Natural killer cell (primary cell): ENCODE data around the gene IRS2. TPM values are rescaled to one million over a fixed set of nuclear protein-coding genes. Genes with fewer than 3 reads are reported as not detected.

Source experiments
- ATAC-seq, 3 donors: fragments of 150-1000 bp in 2 of 3; fragments of 200-7000 bp in 1 of 3; cut with Tn5 transposase; 1 replicate in 1 of 3; 2 replicates in 2 of 3; pipeline ENCODE4 v1.10.0; 2021; ENCODE audit warnings: mild to moderate bottlenecking in 2 of 3, moderate library complexity in 2 of 3
- DNase-seq, 2 donors: peaks; one replicate each; pipeline versions ENCODE4 v3.0.0 to v3.0.0-alpha.2; 2013 to 2021; ENCODE audit warnings: mixed read lengths in 1 of 2
- H3K27ac ChIP-seq: one replicate; pipeline ENCODE4 v1.5.1; 2013; ENCODE audit warnings: mild to moderate bottlenecking, low read length
- H3K27me3 ChIP-seq: one replicate; pipeline ENCODE4 v1.6.1; 2013; ENCODE audit warnings: low read length; ENCODE audit not compliant: control insufficient read depth, insufficient read depth
- H3K36me3 ChIP-seq: one replicate; pipeline ENCODE4 v1.6.1; 2013; ENCODE audit warnings: low read length; ENCODE audit not compliant: control insufficient read depth, insufficient read depth
- H3K4me1 ChIP-seq: one replicate; pipeline ENCODE4 v1.6.1; 2013; ENCODE audit warnings: low read length; ENCODE audit not compliant: control insufficient read depth, insufficient read depth
- H3K4me3 ChIP-seq: one replicate; pipeline ENCODE4 v1.5.1; 2013; ENCODE audit warnings: low read length
- H3K9me3 ChIP-seq: one replicate; pipeline ENCODE4 v1.6.1; 2013; ENCODE audit warnings: low read length; ENCODE audit not compliant: control insufficient read depth, insufficient read depth
- H3K27ac Mint-ChIP-seq, 2 donors: one replicate each; pipeline ENCODE4 v1.8.0; 2022; ENCODE audit warnings: mild to moderate bottlenecking in 2 of 2, mixed read lengths in 2 of 2, moderate library complexity in 1 of 2
- H3K27me3 Mint-ChIP-seq, 2 donors: one replicate each; pipeline ENCODE4 v1.8.0; 2022; ENCODE audit warnings: low read depth in 2 of 2, mixed read lengths in 2 of 2
- H3K36me3 Mint-ChIP-seq: one replicate; pipeline ENCODE4 v1.8.0; 2022; ENCODE audit warnings: mixed read lengths
- H3K4me1 Mint-ChIP-seq, 2 donors: one replicate each; pipeline ENCODE4 v1.8.0; 2022; ENCODE audit warnings: mixed read lengths in 2 of 2
- H3K4me3 Mint-ChIP-seq: one replicate; pipeline ENCODE4 v1.8.0; 2022; ENCODE audit warnings: mild to moderate bottlenecking, moderate library complexity, mixed read lengths
- H3K9me3 Mint-ChIP-seq, 2 donors: one replicate each; pipeline ENCODE4 v1.8.0; 2022; ENCODE audit warnings: mixed read lengths in 2 of 2
- CTCF ChIP-seq: fragments of 200-600 bp; IDR thresholded peaks from one replicate; pipeline ENCODE4 v1.8.0; 2022; ENCODE audit warnings: antibody characterized with exemption
- WGBS: methylation state at CpG from one replicate; pipeline ENCODE4 v1.1.7; 2013; ENCODE audit warnings: missing lambda C conversion rate; ENCODE audit not compliant: insufficient coverage; 5-methylcytosine and 5-hydroxymethylcytosine counted together
- intact Hi-C: fragments of 100-400 bp; cut with micrococcal nuclease; formaldehyde crosslinking; loops from one replicate; pipeline ENCODE4 v1.14.2; 2022
- total RNA-seq, 4 donors: library from RNA; stranded (reverse); fragments of 120-200 nt in 1 of 4; gene quantifications; one replicate each; pipeline versions ENCODE4 v1.2.3 to v1.2.4, GENCODE V29; 2013 to 2022

IRS2 gene
- total RNA-seq, 3 donors from 2014 or later (not counting 1 experiment from before 2014, with no cell fraction given) = 39.8 to 79.1 (median 60.9) TPM

DNA sequence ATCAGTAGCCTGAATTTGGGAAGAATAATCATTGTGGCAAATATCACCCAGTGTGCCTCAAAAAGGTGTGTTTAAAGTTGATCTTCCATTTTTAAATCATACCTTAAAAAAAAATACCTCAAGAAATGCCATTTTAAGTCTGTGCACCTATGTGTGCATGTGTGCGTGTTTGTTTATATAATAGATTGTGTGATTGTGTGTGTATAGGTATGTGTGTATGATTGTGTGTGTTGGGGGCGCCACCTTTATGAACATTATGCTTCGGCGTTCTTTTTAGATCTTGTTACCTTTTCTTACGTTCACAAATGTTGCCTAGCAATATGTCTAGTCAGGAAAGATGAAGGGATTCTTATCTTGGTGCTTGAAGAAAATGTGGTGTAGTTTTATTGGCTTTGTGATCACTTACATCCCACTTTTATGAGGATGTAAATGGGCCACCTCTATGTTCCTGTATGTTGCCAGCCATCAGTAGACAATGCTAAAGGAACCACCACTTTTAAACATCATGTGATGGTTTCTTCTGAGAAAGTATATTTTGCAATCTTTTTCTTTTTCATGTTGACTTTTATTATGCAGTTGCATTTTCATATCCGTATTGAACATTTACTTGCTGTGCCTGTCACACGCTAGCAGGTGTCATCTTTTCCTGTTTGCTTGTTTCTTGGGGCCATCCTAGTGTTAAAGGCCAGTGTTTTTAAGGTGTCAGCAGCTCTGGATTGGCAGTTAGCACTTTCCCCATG is 2.2 kb upstream of the IRS2 start:
- no peaks in the 10 kb centered on the region for H3K36me3 Mint-ChIP-seq
- Histone ChIP-seq H3K27ac (no peak overlapping the region), H3K27me3 (peaks cover 4% of the 10 kb centered on the region), H3K36me3 (peaks cover under 1% of the 10 kb centered on the region), H3K4me1 (peaks cover 10% of the 10 kb centered on the region), H3K9me3 (no peaks in the 10 kb centered on the region), H3K4me3 (no peak overlapping the region)
- DNase-seq = peak in 1 of 2 donors; percentile 35
- H3K27ac Mint-ChIP-seq = peak overlapping the region in 1 of 2 donors; percentile 30
- peak overlapping the region; percentile 69 for H3K4me3 Mint-ChIP-seq
- H3K27me3 Mint-ChIP-seq = peaks cover 7 to 20% of the 10 kb centered on the region in 2 donors
- intact Hi-C loops = loop anchor here (5.0 kb wide), 1 partner anchor 81 kb away; no protein-coding TSS in a partner anchor
- 73% methylated on average over 7 of the region's 7 CpGs for WGBS
- TF ChIP-seq CTCF = no peak
- H3K4me1 Mint-ChIP-seq = peaks cover 12 to 16% of the 10 kb centered on the region in 2 donors
- ATAC-seq = no peak
- no peaks in the 10 kb centered on the region for H3K9me3 Mint-ChIP-seq

DNA sequence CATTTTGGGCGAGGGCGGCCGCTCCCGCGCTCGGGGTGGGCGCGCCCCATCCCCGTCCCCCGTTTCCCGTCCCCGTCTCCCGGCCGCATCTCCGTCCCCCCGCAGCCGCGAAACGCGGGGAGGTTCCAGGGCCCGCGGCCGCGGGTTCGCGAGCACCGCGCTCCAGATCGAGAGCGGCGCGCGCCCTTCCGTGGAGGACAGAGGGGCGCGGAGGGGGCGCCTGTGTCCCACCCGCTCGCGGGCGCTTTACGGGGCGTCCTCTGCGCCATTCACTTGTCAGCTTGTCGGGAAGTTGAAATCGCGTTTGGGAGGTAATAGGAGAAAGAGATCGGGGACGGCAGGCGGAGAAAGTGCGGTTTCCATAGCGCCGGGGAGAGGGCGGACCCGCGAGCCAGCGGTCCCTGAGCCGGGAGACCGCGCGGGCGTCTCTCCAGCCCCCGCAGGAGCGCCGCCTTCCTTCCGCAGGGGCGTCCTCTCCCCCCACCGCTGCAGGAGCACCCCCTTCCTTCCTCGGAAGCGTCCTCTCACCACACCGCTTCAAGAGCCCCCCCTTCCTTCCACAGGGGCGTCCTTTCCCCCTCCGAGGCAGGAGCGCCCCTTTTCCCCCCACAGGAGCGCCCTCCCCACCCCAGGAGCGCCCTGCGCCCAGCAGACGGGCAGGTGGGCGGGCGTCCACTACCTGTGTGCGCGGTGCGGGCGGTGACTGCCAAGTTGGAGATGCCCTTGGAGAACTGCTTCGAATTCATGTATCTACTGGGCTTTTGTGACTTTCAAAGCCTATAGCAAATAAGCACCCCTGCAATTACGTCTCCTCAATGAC is 962 bp upstream of the IRS2 start:
- Mint-ChIP-seq H3K36me3 (no peaks in the 10 kb centered on the region), H3K4me3 (peak overlapping the region; percentile 90), H3K27me3 (peaks cover 7 to 18% of the 10 kb centered on the region in 2 donors), H3K4me1 (peaks cover 16 to 18% of the 10 kb centered on the region in 2 donors), H3K27ac (peak overlapping the region in 1 of 2 donors; percentile 87), H3K9me3 (no peaks in the 10 kb centered on the region)
- intact Hi-C loops = loop anchor here (5.0 kb wide), 1 partner anchor 80 kb away; no protein-coding TSS in a partner anchor
- H3K4me3 ChIP-seq = peak overlapping the region; percentile 56
- ATAC-seq (no peak), DNase-seq (peak; percentile 39 to 52)
- no peak for TF ChIP-seq CTCF
- peaks cover 2% of the 10 kb centered on the region for H3K36me3 ChIP-seq
- no peaks in the 10 kb centered on the region for H3K9me3 ChIP-seq
- peaks cover 10% of the 10 kb centered on the region for H3K4me1 ChIP-seq
- under 1% methylated on average over 85 of the region's 86 CpGs for WGBS
- no peak overlapping the region for H3K27ac ChIP-seq
- H3K27me3 ChIP-seq = no peaks in the 10 kb centered on the region

DNA sequence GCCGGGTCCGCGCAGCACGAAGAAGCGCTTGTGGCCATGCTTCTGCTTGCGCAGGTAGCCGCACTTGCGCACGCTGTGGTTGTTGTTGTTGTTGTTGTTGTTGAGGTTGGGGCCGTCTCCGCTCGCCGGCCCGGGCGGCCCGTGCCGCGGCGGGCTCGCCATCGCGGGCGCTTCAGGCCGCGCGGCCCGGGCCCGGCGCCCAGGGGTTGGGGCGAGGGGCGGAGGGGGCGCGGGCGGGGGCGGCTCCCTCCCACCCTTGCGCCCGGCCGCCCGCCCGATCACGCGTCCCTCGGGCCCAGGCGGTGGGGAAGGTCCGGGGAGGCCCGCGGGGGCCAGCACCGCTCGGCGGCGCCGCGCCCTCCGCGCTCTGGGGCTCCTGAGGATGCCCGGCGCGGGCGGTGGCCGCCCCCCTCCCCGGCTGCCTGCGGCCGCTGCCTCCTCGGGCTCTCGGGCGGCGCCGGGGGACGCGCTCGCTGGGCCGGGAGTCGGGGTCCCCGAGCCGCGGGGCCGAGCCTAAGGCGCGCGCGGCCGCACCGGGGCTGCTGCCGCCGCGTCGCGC is 412 bp downstream of the IRS2 start:
- Mint-ChIP-seq H3K4me1 (peaks cover 16 to 20% of the 10 kb centered on the region in 2 donors), H3K4me3 (peak overlapping the region; percentile 79), H3K27ac (peak overlapping the region; percentile 77 to 87), H3K36me3 (no peaks in the 10 kb centered on the region), H3K27me3 (peaks cover 3 to 4% of the 10 kb centered on the region in 2 donors), H3K9me3 (no peaks in the 10 kb centered on the region)
- intact Hi-C loops = loop anchor here (5.0 kb wide), 1 partner anchor 79 kb away; no protein-coding TSS in a partner anchor
- H3K4me3 ChIP-seq = peak overlapping the region; percentile 45
- TF ChIP-seq CTCF = no peak
- ATAC-seq (peak; percentile 28 to 50 (median 33)), DNase-seq (peak in 1 of 2 donors; percentile 71)
- WGBS = 3% methylated on average over 88 of the region's 88 CpGs
- no peaks in the 10 kb centered on the region for H3K27me3 ChIP-seq
- no peak overlapping the region for H3K27ac ChIP-seq
- H3K9me3 ChIP-seq = no peaks in the 10 kb centered on the region
- H3K36me3 ChIP-seq = peaks cover 2% of the 10 kb centered on the region
- peaks cover 19% of the 10 kb centered on the region for H3K4me1 ChIP-seq
